Dedifferentiated amniotic fluid mesenchymal stem cell (primary cell): ENCODE measurements around the gene ADAT3.

ENCODE experiments used
- DNase-seq: peaks from one replicate; pipeline ENCODE4 v3.0.0-alpha.2; 2016; ENCODE audit errors: extremely low spot score

ADAT3 gene

DNA sequence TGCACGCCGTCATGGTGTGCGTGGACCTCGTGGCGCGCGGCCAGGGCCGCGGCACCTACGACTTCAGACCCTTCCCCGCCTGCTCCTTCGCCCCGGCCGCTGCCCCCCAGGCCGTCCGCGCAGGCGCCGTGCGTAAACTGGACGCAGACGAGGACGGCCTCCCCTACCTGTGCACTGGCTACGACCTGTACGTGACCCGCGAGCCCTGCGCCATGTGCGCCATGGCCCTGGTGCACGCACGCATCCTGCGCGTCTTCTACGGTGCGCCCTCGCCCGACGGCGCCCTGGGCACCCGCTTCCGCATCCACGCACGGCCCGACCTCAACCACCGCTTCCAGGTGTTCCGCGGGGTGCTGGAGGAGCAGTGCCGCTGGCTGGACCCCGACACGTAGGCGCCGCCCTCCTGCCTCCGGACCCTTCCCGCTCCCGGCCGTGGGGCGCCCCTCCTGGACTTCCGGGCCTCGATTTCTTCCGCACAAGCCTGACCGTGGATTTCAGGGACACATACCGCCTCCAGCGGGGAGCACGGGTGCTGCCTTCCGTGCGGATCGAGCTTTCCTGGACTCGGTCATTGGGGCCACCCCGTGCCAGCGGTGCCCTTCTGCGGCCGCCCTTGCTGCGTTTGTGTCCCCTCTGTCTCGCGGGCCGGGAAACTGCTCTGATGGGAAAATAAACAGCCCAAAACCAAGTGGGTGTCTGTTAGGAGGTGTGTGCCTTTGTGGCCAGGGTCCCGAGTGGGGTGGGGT, 7.7 kb downstream of the ADAT3 start:
- no peak for DNase-seq

DNA sequence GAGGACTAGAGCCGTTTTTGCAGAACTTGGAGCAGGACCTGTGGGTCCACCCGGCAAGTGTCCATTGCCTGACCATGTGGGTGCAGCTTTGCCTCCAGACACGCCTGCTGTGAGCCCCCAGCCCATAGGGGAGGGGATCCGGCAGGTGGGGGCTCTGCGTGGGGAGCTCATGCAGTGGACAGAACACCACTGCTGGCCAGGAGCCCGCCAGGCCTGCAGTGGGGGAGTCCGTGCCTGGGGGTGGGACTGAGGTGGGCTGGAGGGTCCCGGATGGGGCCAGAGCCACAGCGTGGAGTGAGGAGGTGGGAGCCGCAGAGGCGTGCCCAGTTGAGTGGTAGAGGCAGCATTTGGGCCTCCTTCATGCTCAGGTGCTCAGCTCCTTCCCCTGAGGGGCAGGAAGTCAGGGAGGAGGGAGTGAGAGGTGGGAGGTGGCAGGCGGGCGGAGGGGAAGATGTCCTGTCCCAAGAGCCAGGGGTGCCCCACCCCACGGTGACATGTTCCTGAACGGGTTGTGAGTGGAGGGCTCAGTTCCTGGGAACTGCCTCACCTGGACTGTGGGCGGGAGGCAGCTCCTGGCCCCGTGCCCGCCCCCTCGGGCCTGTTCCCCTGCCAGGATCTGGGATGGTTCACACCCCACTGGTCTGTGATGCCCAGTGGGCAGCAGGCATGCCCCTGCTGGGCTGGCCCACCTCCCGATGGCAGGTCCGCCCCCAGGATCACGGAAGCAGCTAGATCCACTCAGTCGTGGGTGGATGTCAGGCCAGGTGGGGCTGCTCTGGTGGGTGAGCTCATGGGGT, 8.8 kb downstream of the ADAT3 start:
- DNase-seq, result no peak

DNA sequence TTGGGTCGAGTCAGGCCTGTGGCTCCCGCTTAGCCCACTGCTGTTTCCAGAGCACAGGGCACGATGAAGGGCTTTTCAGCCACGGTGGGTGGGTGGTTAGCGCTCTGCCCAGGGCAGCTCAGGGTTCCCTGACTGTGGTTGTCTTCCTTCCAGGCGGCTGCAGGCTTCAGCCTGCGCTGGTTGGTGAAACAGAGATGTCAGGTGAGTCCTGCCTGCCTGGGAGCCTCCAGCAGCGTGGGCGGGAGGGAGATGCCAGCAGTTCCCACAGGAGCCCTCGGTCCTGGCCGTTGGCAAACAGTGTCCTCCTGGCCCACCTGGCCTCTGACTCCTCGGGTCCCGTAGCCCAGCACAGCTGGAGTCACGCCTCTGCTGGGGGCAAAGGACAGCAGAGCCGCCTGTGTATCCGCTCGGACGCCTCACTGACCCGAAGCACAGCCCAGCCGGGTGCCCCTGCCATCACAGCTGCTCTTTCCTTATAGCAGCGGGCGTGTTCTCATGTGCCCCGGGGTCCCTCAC, 9.7 kb downstream of the ADAT3 start:
- DNase-seq, result no peak

DNA sequence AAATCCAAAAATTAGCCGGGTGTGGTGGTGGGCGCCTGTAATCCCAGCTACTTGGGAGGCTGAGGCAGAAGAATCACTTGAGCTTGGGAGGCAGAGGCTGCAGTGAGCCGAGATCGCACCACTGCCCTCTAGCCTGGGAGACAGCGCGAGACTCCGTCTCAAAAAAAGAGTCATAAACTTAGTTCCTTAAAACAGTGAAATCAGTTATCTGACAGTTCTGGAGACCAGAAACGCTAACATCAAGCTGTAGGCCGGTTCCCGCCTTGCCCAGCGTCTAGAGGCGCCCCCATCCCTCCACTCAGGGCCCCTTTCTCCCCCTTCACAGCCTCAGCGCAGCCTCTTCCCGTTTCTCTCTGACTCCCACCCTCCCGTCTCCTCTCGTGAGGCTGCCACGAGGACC, 11.9 kb downstream of the ADAT3 start:
- no peak for DNase-seq

DNA sequence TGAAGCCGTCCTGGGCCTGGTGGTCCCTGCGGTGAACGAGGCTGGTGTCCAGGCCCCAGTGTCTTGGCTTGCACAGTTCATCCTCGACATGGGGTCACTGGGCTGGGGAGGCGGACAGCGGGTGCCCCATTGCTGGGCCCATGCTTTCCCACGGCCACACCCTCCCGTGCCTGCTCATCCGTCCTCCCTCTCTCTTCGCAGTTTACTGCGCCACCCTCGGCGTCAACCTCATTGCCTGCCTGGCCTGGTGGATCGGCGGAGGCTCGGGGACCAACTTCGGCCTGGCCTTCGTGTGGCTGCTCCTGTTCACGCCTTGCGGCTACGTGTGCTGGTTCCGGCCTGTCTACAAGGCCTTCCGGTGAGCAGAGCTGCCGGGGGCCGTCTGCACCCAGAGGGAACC, 12.7 kb downstream of the ADAT3 start:
- DNase-seq, result no peak

DNA sequence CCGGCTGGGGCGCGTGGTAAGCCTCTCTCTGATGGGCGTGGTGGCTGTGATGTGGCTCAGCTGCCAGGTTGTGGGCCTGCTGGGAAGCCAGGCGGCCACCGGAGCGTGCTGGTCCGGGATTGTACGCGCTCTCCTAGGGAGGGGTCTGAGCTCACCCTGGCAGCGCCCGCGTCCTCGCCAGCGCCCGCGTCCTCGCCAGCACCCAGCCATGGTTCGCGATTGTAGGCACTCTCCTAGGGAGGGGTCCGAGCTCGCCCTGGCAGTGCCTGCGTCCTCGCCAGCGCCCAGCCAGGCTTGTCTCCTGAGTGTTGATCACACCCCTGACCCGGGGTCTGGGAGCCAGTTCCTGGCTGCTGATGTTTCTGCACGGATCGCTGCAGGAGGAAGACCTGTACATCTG, 13.8 kb downstream of the ADAT3 start:
- DNase-seq, result no peak

DNA sequence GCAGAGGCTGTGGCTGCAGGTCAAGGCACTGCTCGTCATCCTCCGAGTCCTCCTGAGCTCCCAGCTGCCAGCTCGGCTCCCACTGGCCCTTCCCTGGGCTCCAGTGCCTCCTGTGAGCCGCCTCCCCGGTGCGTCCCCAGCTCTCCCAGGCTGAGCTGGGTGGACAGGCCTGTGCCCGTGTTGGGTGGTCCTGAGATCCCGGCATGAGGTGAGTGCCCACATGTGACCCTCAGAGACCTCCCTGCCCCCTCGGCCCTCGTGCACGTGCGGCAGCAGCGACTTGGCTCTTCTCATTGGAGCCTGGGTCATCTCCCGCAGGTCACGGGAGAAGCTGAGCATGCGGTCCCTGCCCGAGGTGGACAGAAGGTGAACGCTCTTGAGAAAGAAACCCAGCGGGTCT, 15.4 kb downstream of the ADAT3 start:
- DNase-seq, result no peak

DNA sequence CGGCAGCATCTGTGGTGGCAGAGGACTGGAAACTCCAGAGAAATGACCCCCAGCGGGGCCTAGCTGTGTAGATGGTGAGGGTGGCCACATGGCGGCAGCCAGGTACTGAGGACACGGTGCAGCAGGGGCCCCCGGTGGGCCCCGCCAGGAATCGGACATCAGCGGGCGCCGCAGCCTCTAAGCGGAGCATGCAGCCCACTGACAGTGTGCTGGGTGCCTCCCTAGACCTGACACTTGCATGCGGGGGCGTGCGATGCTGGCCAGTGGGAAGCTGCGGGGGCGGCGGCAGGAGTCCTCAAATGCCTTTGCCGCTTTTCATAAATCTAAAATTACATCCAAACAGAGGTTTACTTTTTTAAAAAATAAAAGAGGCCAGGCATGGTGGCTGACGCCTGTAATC, 16.1 kb downstream of the ADAT3 start:
- no peak for DNase-seq

DNA sequence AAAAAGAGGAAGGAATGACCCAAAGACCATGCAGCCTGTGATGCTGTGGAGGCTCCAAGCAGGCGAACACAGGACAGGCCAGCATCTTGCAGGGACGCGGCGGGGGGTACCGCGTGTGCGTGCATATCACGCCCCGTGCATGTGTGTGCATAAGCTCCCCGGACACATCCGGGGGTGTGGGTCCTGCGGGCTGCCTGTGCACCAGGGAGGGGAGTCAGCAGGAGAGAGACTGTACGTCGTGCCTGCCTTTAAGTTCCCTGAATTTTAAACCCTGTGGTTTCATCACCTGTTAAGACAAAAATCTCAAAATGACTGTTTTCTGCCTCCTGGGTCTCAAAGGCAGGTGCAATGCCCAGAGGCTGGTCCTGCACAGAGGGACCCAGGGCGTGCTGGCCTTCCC, 16.6 kb downstream of the ADAT3 start:
- DNase-seq, result no peak

DNA sequence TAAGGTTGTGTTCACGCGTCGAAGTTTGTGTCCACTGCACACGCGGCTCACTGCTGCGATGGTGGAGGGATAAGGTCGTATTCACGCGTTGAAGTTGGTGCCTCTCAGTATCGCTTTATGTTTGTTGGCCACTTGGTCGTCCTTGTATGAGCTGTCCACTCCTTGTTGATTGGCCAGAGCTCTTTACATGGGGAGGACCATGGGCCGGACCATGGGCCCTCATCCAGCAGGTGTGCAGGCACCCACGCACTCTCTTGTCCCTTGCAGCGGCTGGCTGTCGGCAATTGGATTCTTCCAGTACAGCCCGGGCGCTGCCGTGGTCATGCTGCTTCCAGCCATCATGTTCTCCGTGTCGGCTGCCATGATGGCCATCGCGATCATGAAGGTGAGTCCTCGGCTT, 17.6 kb downstream of the ADAT3 start:
- DNase-seq, result no peak

DNA sequence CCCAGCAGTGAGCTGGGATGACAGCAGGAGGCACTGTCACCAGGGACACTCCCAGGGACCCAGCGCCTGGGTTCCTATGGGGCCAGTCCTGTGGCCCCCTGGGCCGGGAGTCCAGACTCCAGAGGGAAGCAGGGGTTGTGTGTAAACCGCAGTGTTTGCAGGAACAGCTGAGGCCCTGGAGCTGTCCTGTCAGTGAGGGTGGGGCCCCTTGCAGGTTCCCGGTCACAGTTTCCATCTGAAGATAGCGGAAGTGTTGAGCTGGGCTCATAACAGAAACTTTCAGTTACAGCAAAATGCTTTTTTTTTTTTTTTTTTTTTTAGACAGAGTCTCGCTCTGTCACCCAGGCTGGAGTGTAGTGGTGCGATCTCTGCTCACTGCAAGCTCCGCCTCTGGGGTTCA, 18.1 kb downstream of the ADAT3 start:
- no peak for DNase-seq

DNA sequence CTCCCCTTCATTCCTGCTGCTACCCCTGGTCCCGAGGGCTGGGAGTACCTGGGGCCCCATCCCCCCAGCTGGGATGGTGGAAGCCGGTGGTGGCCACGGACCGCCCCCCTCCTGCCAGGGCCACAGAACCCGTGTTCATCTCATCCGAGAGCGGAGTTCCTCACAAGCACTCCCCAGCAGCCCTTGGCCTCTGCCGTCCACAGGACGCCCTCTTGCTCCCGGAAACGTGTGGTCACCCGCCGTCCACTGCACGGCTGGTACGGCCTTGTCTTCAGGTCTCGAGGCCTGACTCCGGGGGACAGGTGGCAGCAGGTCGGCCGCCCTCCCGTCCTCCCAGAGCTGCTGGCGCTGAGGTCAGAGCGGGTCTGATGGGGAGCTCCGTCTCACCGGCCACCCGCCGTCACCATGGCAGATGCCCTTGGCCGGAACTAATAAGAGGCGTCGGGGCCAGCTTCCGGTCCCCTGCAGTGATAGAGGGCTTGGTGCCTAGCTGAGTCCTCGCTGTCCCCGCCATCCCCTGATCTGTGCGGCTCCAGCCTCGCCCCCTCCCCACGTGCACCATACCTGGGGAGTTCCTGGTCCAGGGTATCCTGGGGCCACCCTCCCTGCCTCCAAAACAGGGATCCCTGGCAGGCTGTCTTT, 19.2 kb downstream of the ADAT3 start:
- DNase-seq, result no peak

DNA sequence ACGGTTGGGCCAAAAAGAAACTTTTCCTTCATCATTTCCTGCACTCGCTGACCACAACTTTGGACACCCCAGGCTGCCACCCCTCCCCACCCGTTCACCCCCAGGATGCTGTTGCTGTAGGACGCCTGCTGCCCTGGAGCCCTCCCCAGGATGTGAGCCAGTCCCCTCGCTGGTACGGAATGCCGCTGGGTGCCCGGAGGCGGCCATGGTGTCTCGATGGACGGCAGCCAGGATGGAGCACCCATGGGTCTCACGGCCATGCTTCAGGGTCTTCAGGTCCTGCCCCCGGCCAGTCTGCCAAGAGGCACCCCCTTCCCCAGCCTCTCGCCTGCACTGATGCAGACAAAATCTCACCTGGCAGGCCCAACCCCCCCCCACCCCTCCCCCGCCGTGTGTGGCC, 20.3 kb downstream of the ADAT3 start:
- no peak for DNase-seq

DNA sequence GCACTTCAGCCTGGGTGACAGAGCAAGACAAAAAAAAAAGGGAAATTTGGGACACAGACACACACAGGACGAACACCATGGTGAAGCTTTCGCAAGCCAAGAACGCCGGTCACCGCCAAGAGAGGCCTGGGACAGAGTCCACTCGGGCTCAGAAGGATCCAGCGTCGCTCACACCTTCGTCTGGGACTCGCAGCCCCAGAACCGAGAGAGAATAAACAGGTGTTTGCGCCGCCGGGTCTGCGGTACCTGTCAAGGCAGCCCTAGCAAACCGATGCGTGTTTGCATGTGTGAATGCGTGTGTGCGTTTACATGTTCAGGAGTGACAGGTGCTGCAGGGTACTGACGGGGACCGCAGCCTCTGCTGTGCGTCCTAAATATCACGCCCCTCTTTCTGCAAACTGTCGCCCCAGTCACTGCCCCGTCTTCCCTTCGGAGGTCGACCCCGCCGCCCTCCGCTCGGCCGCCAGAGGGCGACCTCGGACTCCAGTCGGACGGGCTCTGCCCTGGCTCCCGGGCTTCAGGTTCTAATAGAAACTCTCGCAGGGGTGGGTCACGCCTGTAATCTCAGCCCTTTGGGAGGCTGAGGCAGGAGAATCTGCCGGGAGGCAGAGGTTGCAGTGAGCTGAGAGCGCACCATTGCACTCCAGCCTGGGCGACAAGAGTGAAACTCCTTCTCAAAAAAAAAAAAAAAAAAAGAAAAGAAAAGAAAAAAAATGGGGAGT, 24.0 kb downstream of the ADAT3 start:
- peak; percentile 52 for DNase-seq

DNA sequence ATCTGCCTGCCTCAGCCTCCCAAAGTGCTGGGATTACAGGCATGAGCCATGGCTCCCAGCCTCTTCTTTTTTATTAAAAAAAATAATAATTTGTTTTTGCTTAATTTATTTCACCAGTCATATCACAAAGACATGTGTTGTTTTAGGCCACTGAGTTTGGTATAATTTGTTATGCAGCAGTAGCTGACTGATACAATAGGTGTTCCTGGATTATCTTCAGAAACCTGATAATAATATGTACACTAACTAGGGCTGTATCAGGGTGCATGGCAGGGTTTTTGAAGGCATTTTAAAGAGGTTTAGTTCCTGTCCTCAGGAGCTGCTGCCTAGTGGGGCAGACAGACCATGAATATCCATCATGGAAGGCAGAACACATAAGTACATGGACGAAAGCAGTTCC, 26.2 kb downstream of the ADAT3 start:
- no peak for DNase-seq

DNA sequence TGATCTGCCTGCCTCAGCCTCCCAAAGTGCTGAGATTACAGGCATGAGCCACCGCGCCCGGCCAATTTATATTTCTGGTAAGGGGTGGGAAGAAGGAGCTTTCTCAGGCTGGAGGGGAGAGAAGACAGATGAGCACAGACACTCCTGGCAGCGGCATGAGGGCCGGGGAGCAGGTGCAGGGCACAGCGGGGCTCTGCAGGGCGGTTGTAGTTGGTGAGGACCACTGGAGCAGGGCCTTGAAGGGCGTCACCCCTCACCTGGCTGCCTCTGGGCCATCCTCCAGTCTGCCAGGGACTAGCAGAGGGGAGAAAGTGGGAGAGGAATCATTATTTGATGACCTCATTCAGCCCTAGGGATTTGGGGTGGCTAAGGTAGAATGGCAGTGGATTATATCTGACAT, 27.2 kb downstream of the ADAT3 start:
- no peak for DNase-seq

DNA sequence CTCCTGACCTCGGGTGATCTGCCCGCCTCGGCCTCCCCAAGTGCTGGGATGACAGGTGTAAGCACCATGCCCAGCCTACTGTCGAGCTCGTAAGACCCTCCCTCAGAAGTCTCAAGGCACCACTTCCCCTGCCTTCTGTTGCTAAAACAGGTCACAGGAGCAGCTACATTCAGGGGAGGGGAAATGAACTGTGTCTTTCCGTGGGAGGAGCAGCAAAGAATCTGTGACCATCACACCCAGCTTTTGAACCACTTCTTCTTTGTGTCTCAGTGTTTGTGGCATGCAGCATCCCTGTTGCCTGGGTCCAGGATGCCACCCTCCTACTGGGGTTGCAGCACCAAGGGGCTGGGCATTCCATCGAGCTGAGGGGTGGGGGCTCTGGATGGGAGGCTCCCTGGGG, 28.0 kb downstream of the ADAT3 start:
- DNase-seq, result no peak

DNA sequence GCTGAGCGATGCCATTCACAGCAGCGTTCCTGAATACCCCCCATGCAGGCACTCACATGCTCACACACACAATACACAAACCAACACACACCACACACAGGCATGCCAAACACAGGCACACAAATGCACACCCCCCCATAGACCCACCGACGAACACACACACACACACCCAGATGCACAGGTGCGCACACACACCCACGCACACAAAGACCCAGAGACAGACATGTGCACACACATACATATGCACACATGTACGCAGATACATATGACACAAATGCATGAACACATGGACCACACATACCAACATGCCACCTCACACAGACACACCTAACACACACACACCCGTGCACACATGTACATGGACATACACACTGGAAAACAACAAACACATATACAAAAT, 28.7 kb downstream of the ADAT3 start:
- DNase-seq, result no peak

DNA sequence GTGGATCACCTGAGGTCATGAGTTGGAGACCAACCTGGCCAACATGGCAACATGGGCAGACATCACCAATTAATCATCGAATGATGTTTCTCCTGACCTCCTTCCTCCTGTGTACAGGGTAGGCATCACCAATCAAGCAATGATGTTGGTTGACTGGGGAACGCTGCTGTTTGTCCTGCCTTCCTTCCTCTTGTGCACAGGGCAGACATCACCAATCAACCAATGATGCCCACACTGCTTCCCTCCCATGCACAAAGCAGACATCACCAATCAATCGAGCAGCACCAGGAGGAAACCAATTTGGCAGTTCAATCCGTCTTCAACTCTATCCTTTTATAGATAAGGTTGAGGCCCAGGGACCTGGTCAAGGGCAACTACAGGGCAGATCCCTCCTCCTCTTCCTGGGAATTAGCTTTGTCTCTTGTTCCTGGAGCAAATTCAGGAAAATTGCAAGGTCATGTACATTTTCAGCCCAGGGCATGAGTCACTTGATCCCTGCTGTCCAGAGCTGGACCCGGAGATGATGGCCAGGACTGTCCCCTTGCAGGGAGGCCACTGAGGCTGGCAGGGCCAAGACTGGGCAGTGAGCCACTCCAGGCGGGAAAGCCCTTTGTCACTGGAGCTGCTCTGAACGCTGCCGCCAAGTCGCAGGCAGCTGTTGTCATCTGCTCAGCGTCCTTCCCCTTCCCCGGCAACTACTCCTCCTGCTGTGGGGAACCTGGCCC, 30.4 kb downstream of the ADAT3 start:
- no peak for DNase-seq

DNA sequence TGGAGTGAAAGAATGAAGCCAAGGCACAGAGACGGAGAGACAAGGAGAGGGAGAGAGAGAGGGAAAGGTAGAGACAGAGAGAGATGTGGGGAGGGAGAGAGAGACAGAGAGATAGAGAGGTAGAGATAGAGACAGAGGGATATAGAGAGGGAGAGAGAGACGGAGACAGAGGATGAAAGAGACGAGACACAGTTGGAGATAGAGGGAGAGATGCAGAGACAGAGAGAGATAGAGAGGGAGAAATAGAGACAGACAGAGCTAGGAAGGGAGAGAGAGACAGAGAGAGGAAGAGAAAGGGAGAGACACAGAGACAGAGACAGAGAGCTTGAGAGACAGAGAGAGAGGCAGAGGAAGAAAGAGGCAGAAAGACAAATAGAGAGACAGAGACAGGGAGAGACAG, 31.2 kb downstream of the ADAT3 start:
- DNase-seq, result no peak

DNA sequence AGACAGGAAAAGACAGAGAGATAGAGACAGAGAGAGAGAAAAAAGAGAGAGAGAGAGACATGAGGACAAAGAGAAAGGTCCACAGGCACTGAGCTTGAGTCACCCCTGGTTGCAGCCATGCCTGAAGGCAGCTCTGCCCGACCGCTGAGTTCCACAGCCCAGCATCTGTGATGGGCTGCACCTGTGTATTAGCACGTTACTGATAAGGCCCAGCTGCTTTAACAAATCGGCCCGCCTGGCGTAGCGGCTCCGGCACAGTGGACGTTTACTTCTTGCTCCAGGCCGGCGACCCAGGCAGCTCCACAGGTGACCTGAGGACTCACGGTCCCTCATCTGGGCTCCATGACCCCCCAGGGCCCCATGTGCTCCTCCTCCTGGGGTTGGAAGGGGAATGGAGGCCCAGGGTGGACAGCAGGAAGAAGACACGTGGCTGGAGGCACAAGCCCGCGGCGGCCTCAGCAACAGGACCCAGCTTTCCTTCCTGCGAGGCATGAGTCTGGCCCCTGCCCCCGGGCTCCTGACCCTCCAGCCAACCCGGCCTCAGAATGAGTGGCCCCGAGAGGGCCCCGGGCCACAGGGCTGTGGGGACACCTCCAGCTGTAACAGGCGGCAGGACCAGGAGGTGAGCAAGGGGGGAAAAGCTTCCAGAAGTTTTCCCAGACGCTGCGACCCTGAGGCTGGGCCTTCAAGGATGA, 31.9 kb downstream of the ADAT3 start:
- DNase-seq, result no peak
